OCI-LY1 (cell line): Measurements from ENCODE around the gene MAP3K21.

ENCODE experiments used
- H2AFZ ChIP-seq: fragments of 200-600 bp; sonication (generic), shearing (Covaris generic); 2 replicates; pipeline ENCODE4 v1.6.0; 2014; ENCODE audit warnings: antibody characterized with exemption, mild to moderate bottlenecking, low read length
- H3F3A ChIP-seq: fragments of 200-600 bp; sonication (generic), shearing (Covaris generic); 2 replicates; pipeline ENCODE4 v1.6.0; 2014; ENCODE audit warnings: mild to moderate bottlenecking, antibody characterized with exemption, low read length, moderate library complexity; ENCODE audit not compliant: insufficient read depth
- H3K27ac ChIP-seq: fragments of 200-600 bp; sonication (generic); 2 replicates; pipeline ENCODE4 v1.5.1; 2014; ENCODE audit warnings: low read length, mixed run types, mild to moderate bottlenecking, low read depth; ENCODE audit not compliant: poor library complexity, severe bottlenecking
- H3K27me3 ChIP-seq: fragments of 200-600 bp; sonication (generic); 2 replicates; pipeline ENCODE4 v1.6.0; 2014; ENCODE audit warnings: antibody characterized with exemption, mild to moderate bottlenecking, low read length, moderate library complexity; ENCODE audit not compliant: insufficient read depth
- H3K36me3 ChIP-seq: fragments of 200-600 bp; sonication (generic); 2 replicates; pipeline ENCODE4 v1.6.1; 2014; ENCODE audit warnings: mild to moderate bottlenecking, antibody characterized with exemption, low read length, moderate library complexity, mixed read lengths; ENCODE audit not compliant: insufficient read depth
- H3K4me1 ChIP-seq: fragments of 200-600 bp; sonication (generic); 2 replicates; pipeline ENCODE4 v1.5.1; 2014; ENCODE audit warnings: mild to moderate bottlenecking, low read length, moderate library complexity; ENCODE audit not compliant: insufficient read depth, severe bottlenecking
- H3K4me2 ChIP-seq: fragments of 200-600 bp; sonication (generic), shearing (Covaris generic); 2 replicates; pipeline ENCODE4 v1.6.1; 2014; ENCODE audit warnings: low read length
- H3K4me3 ChIP-seq: fragments of 200-600 bp; sonication (generic); 2 replicates; pipeline ENCODE4 v1.5.1; 2014; ENCODE audit warnings: low read length, low read depth, mild to moderate bottlenecking, mixed read lengths; ENCODE audit not compliant: poor library complexity, severe bottlenecking
- H3K79me2 ChIP-seq: fragments of 200-600 bp; shearing (Covaris generic); 2 replicates; pipeline ENCODE4 v1.6.1; 2016; ENCODE audit warnings: mixed run types, low read length, mixed read lengths; ENCODE audit not compliant: insufficient read depth
- H3K9ac ChIP-seq: fragments of 200-600 bp; sonication (generic), shearing (Covaris generic); 2 replicates; pipeline ENCODE4 v1.6.1; 2014; ENCODE audit warnings: mild to moderate bottlenecking, low read length, mixed read lengths
- H3K9me2 ChIP-seq: fragments of 200-600 bp; sonication (generic), shearing (Covaris generic); 2 replicates; pipeline ENCODE4 v1.6.1; 2014; ENCODE audit warnings: low read depth, mild to moderate bottlenecking, low read length, mixed read lengths
- H3K9me3 ChIP-seq: fragments of 200-600 bp; shearing (Covaris generic); 2 replicates; pipeline ENCODE4 v1.6.1; 2014; ENCODE audit warnings: low read length, mixed read lengths
- H4K20me1 ChIP-seq: fragments of 200-600 bp; sonication (generic), shearing (Covaris generic); 2 replicates; pipeline ENCODE4 v1.6.0; 2016; ENCODE audit warnings: mild to moderate bottlenecking, low read length; ENCODE audit not compliant: insufficient read depth
- EZH2 ChIP-seq: fragments of 200-600 bp; sonication (generic), shearing (Covaris generic); IDR thresholded peaks from 2 replicates; pipeline ENCODE4 v1.8.0; 2017; ENCODE audit warnings: borderline replicate concordance, mixed run types, mild to moderate bottlenecking, antibody characterized with exemption, low read length, moderate library complexity, mixed read lengths
- TF ChIP-seq, protein P1 (sequence below): fragments of 200-600 bp; sonication (generic), shearing (Covaris generic); IDR thresholded peaks from 2 replicates; pipeline ENCODE4 v1.5.1; 2017; ENCODE audit warnings: mild to moderate bottlenecking, antibody characterized with exemption, low read length, moderate library complexity, mixed read lengths

The MAP3K21 gene

DNA sequence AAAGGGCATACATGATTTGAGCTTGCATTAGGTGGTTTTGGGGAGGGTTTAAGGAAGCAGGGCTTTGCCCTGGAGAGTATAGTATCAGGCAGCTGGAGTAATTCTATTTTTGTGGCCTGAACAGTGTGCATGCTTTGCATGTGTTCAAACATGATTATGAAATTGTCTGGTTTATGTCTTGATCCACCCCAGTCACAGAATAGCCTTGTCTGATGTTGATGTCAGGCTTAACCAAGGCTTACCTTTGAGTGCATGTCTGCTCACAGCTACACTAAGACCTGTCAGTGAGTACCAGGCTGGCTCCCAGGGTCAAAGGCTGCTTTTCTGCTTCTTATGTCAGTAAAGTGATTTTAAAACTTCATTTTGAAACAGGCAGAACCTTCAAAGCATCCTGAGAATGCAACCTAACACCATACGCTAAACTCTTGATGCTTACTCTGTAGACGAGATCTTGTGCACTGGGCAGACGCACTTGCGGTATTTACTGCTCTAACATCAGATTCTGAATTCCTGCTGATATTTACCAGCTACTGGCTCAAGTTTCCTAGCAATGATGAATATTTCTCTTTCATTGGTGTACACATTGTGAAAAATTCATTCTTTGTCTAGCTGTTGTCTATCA lies 78.9 kb downstream of the MAP3K21 start:
- no peak overlapping the region for H3K4me2 ChIP-seq
- no peaks in the 10 kb centered on the region for H4K20me1 ChIP-seq
- no peaks in the 10 kb centered on the region for H3K9me2 ChIP-seq
- no peak overlapping the region for H3K9ac ChIP-seq
- H3F3A ChIP-seq = no peaks in the 10 kb centered on the region
- H3K4me3 ChIP-seq = no peak overlapping the region
- H3K9me3 ChIP-seq = no peaks in the 10 kb centered on the region
- no peaks in the 10 kb centered on the region for H3K27me3 ChIP-seq
- no peaks in the 10 kb centered on the region for H3K79me2 ChIP-seq
- no peak overlapping the region for H2AFZ ChIP-seq
- no peaks in the 10 kb centered on the region for H3K36me3 ChIP-seq
- no peak overlapping the region for H3K27ac ChIP-seq
- TF ChIP-seq EZH2 = no peak
- TF ChIP-seq, protein P1, sequence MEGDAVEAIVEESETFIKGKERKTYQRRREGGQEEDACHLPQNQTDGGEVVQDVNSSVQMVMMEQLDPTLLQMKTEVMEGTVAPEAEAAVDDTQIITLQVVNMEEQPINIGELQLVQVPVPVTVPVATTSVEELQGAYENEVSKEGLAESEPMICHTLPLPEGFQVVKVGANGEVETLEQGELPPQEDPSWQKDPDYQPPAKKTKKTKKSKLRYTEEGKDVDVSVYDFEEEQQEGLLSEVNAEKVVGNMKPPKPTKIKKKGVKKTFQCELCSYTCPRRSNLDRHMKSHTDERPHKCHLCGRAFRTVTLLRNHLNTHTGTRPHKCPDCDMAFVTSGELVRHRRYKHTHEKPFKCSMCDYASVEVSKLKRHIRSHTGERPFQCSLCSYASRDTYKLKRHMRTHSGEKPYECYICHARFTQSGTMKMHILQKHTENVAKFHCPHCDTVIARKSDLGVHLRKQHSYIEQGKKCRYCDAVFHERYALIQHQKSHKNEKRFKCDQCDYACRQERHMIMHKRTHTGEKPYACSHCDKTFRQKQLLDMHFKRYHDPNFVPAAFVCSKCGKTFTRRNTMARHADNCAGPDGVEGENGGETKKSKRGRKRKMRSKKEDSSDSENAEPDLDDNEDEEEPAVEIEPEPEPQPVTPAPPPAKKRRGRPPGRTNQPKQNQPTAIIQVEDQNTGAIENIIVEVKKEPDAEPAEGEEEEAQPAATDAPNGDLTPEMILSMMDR = no peak
- no peaks in the 10 kb centered on the region for H3K4me1 ChIP-seq

DNA sequence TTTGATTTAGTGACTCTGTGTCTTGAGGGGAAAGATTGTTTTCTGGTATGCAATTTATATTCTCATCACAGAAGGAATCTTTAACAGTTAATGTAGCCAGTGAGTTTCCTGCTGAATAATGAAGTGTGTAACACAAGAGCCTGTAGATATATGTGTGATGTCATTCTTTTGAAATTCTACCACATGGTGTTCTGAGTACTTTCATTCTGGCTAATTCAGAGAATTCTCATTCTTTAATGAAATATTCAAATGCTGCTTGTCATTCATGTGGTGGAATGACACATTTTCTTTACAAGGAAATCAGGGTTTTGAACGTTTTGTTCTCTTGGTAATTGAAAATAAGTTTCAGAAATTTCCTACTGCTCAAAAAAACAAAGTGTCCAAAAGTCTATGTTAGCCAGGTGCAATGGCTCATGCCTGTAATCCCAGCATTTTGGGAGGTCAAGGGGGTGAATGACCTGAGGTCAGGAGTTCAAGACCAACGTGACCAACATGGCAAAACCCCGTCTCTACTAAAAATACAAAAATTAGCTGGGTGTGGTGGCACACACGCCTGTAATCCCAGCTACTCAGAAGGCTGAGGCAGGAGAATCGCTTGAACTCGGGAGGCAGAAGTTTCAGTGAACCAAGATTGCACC lies 79.6 kb downstream of the MAP3K21 start:
- H3K27me3 ChIP-seq = no peaks in the 10 kb centered on the region
- H3K4me3 ChIP-seq = no peak overlapping the region

DNA sequence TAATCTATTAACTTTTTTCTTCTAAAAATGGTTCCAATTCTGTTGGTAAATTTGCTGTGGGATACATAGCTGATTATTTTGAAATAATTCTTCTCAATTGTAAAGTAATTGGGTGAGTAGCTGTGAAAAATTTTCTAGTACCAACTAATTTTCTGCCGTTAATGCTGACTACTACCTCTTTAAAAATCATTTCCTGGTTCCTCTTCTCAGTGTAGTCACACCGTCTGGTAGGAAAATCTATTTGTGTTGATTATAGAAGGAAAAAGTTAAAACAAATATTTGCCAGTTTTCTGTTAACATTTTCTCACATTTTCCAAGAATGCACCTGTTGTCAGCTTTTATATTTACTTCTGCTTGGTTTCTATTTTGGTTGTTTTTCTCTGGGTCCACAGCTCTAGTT lies 82.0 kb downstream of the MAP3K21 start:
- Histone ChIP-seq H3K36me3 (no peaks in the 10 kb centered on the region), H3K9ac (no peak overlapping the region), H2AFZ (no peak overlapping the region), H3K4me1 (no peaks in the 10 kb centered on the region), H4K20me1 (no peaks in the 10 kb centered on the region), H3F3A (no peaks in the 10 kb centered on the region), H3K27me3 (no peaks in the 10 kb centered on the region), H3K4me3 (no peak overlapping the region), H3K9me3 (no peaks in the 10 kb centered on the region), H3K9me2 (no peaks in the 10 kb centered on the region), H3K4me2 (no peak overlapping the region), H3K79me2 (no peaks in the 10 kb centered on the region), H3K27ac (no peak overlapping the region)
- TF ChIP-seq EZH2 = no peak
- TF ChIP-seq, protein P1 = no peak

More for the DNA sequence above, 79.6 kb downstream of the MAP3K21 start:
- Histone ChIP-seq H3K4me2 (no peak overlapping the region), H2AFZ (no peak overlapping the region), H3K9me3 (no peaks in the 10 kb centered on the region), H4K20me1 (no peaks in the 10 kb centered on the region), H3F3A (no peaks in the 10 kb centered on the region), H3K9ac (no peak overlapping the region), H3K79me2 (no peaks in the 10 kb centered on the region), H3K9me2 (no peaks in the 10 kb centered on the region), H3K4me1 (no peaks in the 10 kb centered on the region), H3K27ac (no peak overlapping the region), H3K36me3 (no peaks in the 10 kb centered on the region)
- TF ChIP-seq, protein P1 = no peak
- no peak for TF ChIP-seq EZH2
